Motor neuron (in vitro differentiated cells): ENCODE measurements around the gene ENAM. TPM values are rescaled to one million over a fixed set of nuclear protein-coding genes. Genes with fewer than 3 reads are reported as not detected.
A peak's percentile ranks its signal among the peaks of the same experiment; 100 is the strongest.

ENCODE experiments used
- ATAC-seq, 8 experiments: fragments of 200-7000 bp; cut with Tn5 transposase; replicated peaks in 6 of 8; 2 replicates each; pipeline ENCODE4 v1.8.0; 2021; ENCODE audit warnings: mild to moderate bottlenecking in 8 of 8, moderate library complexity in 8 of 8
- H3K27ac ChIP-seq, 2 donors: fragments of 250-450 bp; sonication (Bioruptor Pico); 2 replicates each; pipeline ENCODE4 v1.9.0; 2021; ENCODE audit warnings: antibody characterized with exemption in 2 of 2, mild to moderate bottlenecking in 2 of 2, moderate library complexity in 1 of 2
- H3K4me1 ChIP-seq, 2 donors: fragments of 250-450 bp; sonication (Bioruptor Pico); replicated peaks in 1 of 2; 2 replicates each; pipeline ENCODE4 v1.6.1; 2021; ENCODE audit warnings: antibody characterized with exemption in 2 of 2, mild to moderate bottlenecking in 2 of 2, moderate library complexity in 1 of 2
- H3K4me3 ChIP-seq, 5 donors: fragments of 250-450 bp; sonication (Bioruptor Pico); 2 replicates each; pipeline ENCODE4 v1.9.0; 2021; ENCODE audit warnings: antibody characterized with exemption in 5 of 5, mild to moderate bottlenecking in 5 of 5, moderate library complexity in 4 of 5
- WGBS, 10 experiments: fragments of 450-650 bp; shearing (Covaris generic); methylation state at CpG; one replicate each; pipeline ENCODE4 v1.0.0; 2022; 5-methylcytosine and 5-hydroxymethylcytosine counted together
- in situ Hi-C, 9 experiments: fragments of 400-800 bp; cut with MboI; loops; one replicate each; pipeline ENCODE4 v1.15.0; 2021; ENCODE audit warnings: low sequenced_read_pairs in 9 of 9, low pct_unique_long_range_greater_than_20kb in 2 of 9; ENCODE audit not compliant: unreplicated experiment in 9 of 9
- total RNA-seq, 8 experiments: library from RNA; unstranded; fragments of 300-600 nt; gene quantifications; 2 replicates each; pipeline versions ENCODE4 v1.2.3 to v1.2.4, GENCODE V29; 2022

ENAM gene
- total RNA-seq, 8 experiments from 2014 or later, result 0.05 to 0.33 (median 0.14) TPM; not detected in 2

DNA sequence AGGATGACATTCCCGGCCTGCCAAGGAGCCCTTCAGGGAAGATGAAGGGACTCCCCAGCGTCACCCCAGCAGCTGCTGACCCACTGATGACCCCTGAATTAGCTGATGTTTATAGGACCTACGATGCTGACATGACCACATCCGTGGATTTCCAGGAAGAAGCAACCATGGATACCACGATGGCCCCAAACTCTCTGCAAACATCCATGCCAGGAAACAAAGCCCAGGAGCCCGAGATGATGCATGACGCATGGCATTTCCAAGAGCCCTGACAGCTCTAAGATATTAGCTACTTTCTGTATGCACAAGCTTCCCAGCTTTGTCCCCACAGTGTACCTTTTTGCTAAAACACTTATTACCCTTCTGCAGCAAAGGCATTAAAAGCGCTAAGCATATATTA, 22.1 kb upstream of the ENAM start:
- 50 to 100% (median 81%) methylated on average over 1 to 6 of the region's 8 CpGs; no CpG with 5 or more reads in 2 of the 10 experiments for WGBS, 10 experiments
- H3K4me3 ChIP-seq, result no peak overlapping the region
- peak in 3 of 8 experiments; percentile 16 to 85 (median 48) for ATAC-seq
- H3K4me1 ChIP-seq, result peaks cover 0 to 11% of the 10 kb centered on the region in 2 donors
- H3K27ac ChIP-seq, result no peak overlapping the region
- in situ Hi-C loops, result no loop called here

DNA sequence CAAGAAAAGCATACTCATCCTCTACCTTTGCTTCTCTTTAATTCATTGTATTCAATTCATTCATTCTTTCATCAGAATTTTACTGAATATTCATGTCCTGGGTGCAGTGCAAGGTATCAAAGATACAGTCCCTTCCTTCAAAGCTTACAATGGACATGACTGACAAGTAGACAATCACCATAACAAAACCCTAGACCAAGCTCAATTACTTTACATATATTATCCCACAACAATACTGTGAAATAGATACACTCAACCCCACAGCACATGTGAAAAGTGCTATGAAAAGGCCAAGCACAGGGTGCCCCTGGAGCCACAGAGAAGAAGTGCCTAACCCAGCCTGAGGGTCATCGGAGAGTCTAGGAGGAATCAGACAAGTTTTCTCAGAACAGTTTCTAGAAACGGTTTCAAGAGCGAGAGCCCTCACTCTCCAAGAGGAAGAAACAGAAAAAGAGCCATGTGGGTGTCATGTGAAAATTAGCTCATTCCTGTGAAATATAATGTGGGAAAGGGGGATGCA, 21.1 kb upstream of the ENAM start:
- ATAC-seq, result peak in 5 of 8 experiments; percentile 8 to 67 (median 51)
- in situ Hi-C loops, result no loop called here
- 41 to 100% (median 69%) methylated on average over 1 to 3 of the region's 3 CpGs; no CpG with 5 or more reads in 3 of the 10 experiments for WGBS, 10 experiments

GRCh38 chr4:70608324-70608723, 20.2 kb upstream of the ENAM start:
- Histone ChIP-seq H3K4me3 (no peak overlapping the region), H3K4me1 (peaks cover 2 to 15% of the 10 kb centered on the region in 2 donors), H3K27ac (no peak overlapping the region)
- in situ Hi-C loops, result no loop called here
- WGBS, 10 experiments, result 17 to 100% (median 86%) methylated on average over 1 to 2 of the region's 2 CpGs; no CpG with 5 or more reads in 3 of the 10 experiments
- no peak for ATAC-seq

More for the DNA sequence above, 21.1 kb upstream of the ENAM start:
- Histone ChIP-seq H3K4me3 (no peak overlapping the region), H3K27ac (no peak overlapping the region), H3K4me1 (peaks cover 0 to 11% of the 10 kb centered on the region in 2 donors)

- H3K27ac ChIP-seq, result no peak overlapping the region
- WGBS, 10 experiments, result 0 to 94% (median 35%) methylated on average over 1 to 9 of the region's 9 CpGs
- ATAC-seq, result peak in 5 of 8 experiments; percentile 26 to 88 (median 81)
- no peak overlapping the region for H3K4me3 ChIP-seq
- in situ Hi-C loops, result no loop called here
- H3K4me1 ChIP-seq, result peaks cover 2 to 7% of the 10 kb centered on the region in 2 donors
Observed at GRCh38 chr4:70613306-70614183, 15.0 kb upstream of the ENAM start.

DNA sequence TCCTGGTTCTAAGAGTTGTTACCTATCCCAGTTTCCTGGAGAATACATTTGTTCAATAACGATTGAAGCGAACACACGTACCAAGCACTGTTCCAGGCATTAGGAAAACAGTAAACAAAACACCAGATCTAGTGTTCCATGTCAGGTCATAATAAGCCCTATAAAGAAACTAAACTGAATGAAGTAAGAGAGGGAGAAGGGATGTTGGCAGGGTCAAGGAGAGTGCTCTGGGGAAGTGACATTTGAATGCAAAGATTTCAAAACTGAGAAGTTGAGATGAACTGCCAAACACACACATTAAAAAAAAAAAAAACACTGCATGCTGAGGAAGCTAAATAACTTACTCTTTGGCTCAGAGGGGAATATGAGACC, 14.4 kb upstream of the ENAM start:
- 11 to 94% (median 80%) methylated on average over 1 to 3 of the region's 3 CpGs; no CpG with 5 or more reads in 1 of the 10 experiments for WGBS, 10 experiments
- in situ Hi-C loops, result no loop called here
- ATAC-seq, result peak in 2 of 8 experiments; percentile 14 to 37

DNA sequence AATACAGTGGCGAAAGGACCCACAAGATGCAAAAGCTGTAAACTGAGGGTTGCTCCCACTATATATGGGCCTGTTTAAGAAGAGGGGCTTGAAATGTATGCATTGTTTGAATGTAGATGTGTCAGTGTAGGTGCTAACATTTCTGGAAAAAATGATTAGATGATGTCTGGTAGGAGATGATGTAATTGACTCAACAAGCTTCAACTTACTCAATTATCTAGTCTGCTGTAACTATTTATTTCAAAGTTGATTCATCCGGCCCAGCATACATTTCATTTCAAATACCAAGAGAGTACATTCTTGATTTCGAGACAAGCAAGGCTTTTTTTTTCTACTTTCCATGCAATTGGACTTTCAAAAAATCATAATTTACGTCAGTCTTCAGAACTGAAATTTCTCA, 9.3 kb upstream of the ENAM start:
- in situ Hi-C loops, result no loop called here

More for the DNA sequence above, 14.4 kb upstream of the ENAM start:
- Histone ChIP-seq H3K4me1 (peaks cover 2 to 7% of the 10 kb centered on the region in 2 donors), H3K4me3 (no peak overlapping the region), H3K27ac (no peak overlapping the region)

DNA sequence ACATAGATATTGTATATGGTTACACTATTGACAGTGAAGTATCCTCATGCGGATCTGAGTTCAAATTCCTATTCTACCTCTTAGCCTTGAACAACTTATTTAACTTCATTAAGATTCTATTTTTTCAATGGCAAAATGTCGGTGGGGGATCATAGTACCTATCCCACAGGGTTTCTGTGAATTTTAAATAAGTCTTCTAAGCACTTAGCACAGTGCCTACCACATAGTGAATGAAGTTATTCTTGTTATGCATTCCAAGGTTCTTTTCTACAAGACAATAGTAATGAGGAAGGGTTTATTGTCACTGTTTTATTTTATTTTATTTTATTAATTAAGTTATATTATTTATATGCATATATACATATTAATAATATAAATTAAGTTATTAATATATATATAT, 8.8 kb upstream of the ENAM start:
- WGBS, 10 experiments, result 41 to 100% (median 85%) methylated on average over 1 to 2 of the region's 2 CpGs
- in situ Hi-C loops, result no loop called here
- no peak overlapping the region for H3K27ac ChIP-seq
- H3K4me3 ChIP-seq, result no peak overlapping the region
- no peak for ATAC-seq
- no peaks in the 10 kb centered on the region for H3K4me1 ChIP-seq

More for the DNA sequence above, 9.3 kb upstream of the ENAM start:
- H3K4me1 ChIP-seq, result no peaks in the 10 kb centered on the region
- 46 to 100% (median 97%) methylated on average over 2 to 4 of the region's 4 CpGs; no CpG with 5 or more reads in 1 of the 10 experiments for WGBS, 10 experiments
- no peak for ATAC-seq
- H3K4me3 ChIP-seq, result no peak overlapping the region
- H3K27ac ChIP-seq, result no peak overlapping the region

DNA sequence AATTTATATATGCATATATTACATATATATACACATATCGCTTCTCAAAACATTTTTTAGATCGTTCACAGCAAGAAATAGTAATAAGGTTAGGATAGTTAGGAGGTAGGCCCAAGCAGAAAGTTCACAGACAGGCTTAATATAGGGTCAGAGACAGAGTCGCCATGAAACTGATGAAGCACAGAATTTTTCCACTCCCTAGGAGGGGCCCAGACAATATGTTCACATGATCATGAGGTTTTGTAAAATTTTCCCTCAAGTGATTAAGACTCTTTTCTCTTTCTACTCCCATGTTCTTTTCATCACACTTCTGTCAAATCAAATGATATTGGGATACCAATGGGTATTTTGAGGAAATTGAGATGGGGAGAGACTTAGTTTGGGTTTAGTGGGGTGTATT, 5.2 kb upstream of the ENAM start:
- Histone ChIP-seq H3K27ac (no peak overlapping the region), H3K4me1 (no peaks in the 10 kb centered on the region), H3K4me3 (no peak overlapping the region)
- ATAC-seq, result no peak
- in situ Hi-C loops, result no loop called here
- 68 to 100% (median 86%) methylated on average over 2 to 3 of the region's 3 CpGs; no CpG with 5 or more reads in 2 of the 10 experiments for WGBS, 10 experiments

GRCh38 chr4:70624226-70624793, 4.2 kb upstream of the ENAM start:
- Histone ChIP-seq H3K4me1 (no peaks in the 10 kb centered on the region), H3K4me3 (no peak overlapping the region), H3K27ac (no peak overlapping the region)
- 0 to 100% (median 51%) methylated on average over 1 of the region's 1 CpG; no CpG with 5 or more reads in 2 of the 10 experiments for WGBS, 10 experiments
- no peak for ATAC-seq
- in situ Hi-C loops, result no loop called here

DNA sequence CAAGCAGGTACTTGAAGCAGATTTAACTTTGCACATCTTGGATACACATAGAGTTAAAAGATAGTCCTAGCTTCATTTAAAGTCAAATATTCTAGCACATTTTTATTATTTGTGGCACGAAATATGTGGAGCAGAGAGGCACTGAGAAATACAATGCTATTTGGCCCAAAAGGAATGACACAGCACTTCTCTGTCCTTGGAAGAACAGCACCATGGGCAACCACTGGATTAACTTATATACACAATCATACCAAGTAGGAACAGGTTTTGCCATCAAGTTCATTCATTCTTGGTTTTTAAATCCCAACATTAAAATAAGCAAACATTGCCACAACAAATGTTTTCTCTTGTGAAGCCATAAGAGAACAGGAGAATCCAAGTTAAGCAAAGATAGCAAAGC, 924 bp upstream of the ENAM start:
- H3K4me1 ChIP-seq, result no peaks in the 10 kb centered on the region
- in situ Hi-C loops, result loop anchor here in 1 of 9 experiments (25.0 kb wide), 1 partner anchor 1085 kb away; no protein-coding TSS in a partner anchor
- 0 to 100% (median 17%) methylated on average over 1 of the region's 1 CpG; no CpG with 5 or more reads in 3 of the 10 experiments for WGBS, 10 experiments
- ATAC-seq, result no peak
- no peak overlapping the region for H3K27ac ChIP-seq
- no peak overlapping the region for H3K4me3 ChIP-seq

DNA sequence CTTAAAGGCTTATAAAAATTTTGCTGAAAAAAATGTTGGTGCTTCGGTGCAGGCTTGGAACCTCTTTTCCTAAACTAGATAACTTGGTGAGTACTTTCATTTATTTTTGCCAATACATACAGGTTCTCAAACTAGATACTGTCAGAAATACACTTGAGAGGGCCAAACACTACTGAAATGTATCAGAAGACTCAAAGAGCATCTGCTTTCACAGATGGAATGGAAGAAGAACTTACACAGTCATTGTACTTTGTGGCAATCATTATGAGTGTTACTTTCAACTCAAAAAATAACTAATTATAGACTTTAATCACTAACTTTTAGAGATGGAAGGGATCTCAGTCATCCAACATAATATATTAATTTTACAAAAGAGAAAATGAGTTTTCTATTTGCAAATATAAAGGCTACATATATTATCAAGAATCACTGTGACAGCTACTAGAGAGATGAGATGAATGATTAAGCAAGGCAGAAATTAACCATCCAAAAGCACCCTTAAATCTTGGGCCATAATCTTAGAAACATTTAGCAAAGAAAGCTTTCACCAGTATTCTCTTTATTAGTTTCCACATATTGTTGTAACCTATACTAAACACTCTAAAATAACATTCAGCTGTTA, 1.0 kb downstream of the ENAM start:
- 50 to 100% (median 79%) methylated on average over 1 of the region's 1 CpG; no CpG with 5 or more reads in 5 of the 10 experiments for WGBS, 10 experiments
- Histone ChIP-seq H3K4me1 (no peaks in the 10 kb centered on the region), H3K27ac (no peak overlapping the region), H3K4me3 (no peak overlapping the region)
- in situ Hi-C loops, result loop anchor here in 1 of 9 experiments (25.0 kb wide), 1 partner anchor 1083 kb away; no protein-coding TSS in a partner anchor
- ATAC-seq, result no peak

GRCh38 chr4:70630162-70630561, 1.6 kb downstream of the ENAM start:
- ATAC-seq, result no peak
- Histone ChIP-seq H3K4me3 (no peak overlapping the region), H3K27ac (no peak overlapping the region), H3K4me1 (no peaks in the 10 kb centered on the region)
- in situ Hi-C loops, result loop anchor here in 1 of 9 experiments (25.0 kb wide), 1 partner anchor 1082 kb away; no protein-coding TSS in a partner anchor
- 48 to 100% (median 89%) methylated on average over 2 to 3 of the region's 3 CpGs for WGBS, 10 experiments
